AG04449 (cell line): ENCODE results near the gene PXT1.

Source experiments
- CTCF ChIA-PET: fragments of 350-600 bp; formaldehyde crosslinking; extraction: SDS; loops from one replicate; lab custom pipeline; 2021; ENCODE audit warnings: antibody characterized with exemption; lab: Yijun Ruan, JAX
- POLR2A ChIA-PET: fragments of 400-600, 350-600 bp; formaldehyde crosslinking; extraction: SDS; loops from one replicate; lab custom pipeline; 2020; ENCODE audit warnings: antibody characterized with exemption, inconsistent platforms; lab: Yijun Ruan, JAX
- DNase-seq: peaks from one replicate; pipeline ENCODE4 v3.0.0-alpha.2; 2010; ENCODE audit warnings: low read depth, low spot score
- H3K4me3 ChIP-seq: 2 replicates; pipeline ENCODE4 v1.5.1; 2011; ENCODE audit warnings: low read depth, mild to moderate bottlenecking, control low read depth, low read length
- TF ChIP-seq, protein P1 (sequence below): IDR thresholded peaks from one replicate; pipeline ENCODE4 v1.5.1; 2011; ENCODE audit warnings: mild to moderate bottlenecking, moderate library complexity, low read length, control low read depth, inconsistent platforms; ENCODE audit not compliant: insufficient read depth; ENCODE audit errors: missing control alignments

Gene PXT1

GRCh38 chr6:36382976-36383375, 59.7 kb downstream of the PXT1 start:
- ChIA-PET POLR2A (no interaction called here), CTCF (interaction anchor here (0.7 to 1.0 kb wide), 4 partner anchors 9 to 80 kb away, joined by 3 to 5 read pairs (median 3); no protein-coding TSS in a partner anchor)
- no peak overlapping the region for H3K4me3 ChIP-seq
- TF ChIP-seq, protein P1, sequence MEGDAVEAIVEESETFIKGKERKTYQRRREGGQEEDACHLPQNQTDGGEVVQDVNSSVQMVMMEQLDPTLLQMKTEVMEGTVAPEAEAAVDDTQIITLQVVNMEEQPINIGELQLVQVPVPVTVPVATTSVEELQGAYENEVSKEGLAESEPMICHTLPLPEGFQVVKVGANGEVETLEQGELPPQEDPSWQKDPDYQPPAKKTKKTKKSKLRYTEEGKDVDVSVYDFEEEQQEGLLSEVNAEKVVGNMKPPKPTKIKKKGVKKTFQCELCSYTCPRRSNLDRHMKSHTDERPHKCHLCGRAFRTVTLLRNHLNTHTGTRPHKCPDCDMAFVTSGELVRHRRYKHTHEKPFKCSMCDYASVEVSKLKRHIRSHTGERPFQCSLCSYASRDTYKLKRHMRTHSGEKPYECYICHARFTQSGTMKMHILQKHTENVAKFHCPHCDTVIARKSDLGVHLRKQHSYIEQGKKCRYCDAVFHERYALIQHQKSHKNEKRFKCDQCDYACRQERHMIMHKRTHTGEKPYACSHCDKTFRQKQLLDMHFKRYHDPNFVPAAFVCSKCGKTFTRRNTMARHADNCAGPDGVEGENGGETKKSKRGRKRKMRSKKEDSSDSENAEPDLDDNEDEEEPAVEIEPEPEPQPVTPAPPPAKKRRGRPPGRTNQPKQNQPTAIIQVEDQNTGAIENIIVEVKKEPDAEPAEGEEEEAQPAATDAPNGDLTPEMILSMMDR = no peak
- no peak for DNase-seq

- no peak overlapping the region for H3K4me3 ChIP-seq
- TF ChIP-seq, protein P1 = no peak
- DNase-seq = no peak
- ChIA-PET POLR2A (no interaction called here), CTCF (interaction anchor here (1.1 to 2.2 kb wide), 2 partner anchors 79 to 82 kb away, joined by 3 to 9 read pairs; no protein-coding TSS in a partner anchor)
These were observed 60.9 kb downstream of the PXT1 start for GRCh38 chr6:36381502-36382389.

GRCh38 chr6:36380166-36380565, 62.5 kb downstream of the PXT1 start:
- TF ChIP-seq, protein P1 = no peak
- DNase-seq = no peak
- POLR2A ChIA-PET = no interaction called here
- H3K4me3 ChIP-seq = no peak overlapping the region
- CTCF ChIA-PET = interaction anchor here (0.7 to 2.2 kb wide), 6 partner anchors 18 to 235 kb away, joined by 3 to 9 read pairs (median 3); no protein-coding TSS in a partner anchor

DNA sequence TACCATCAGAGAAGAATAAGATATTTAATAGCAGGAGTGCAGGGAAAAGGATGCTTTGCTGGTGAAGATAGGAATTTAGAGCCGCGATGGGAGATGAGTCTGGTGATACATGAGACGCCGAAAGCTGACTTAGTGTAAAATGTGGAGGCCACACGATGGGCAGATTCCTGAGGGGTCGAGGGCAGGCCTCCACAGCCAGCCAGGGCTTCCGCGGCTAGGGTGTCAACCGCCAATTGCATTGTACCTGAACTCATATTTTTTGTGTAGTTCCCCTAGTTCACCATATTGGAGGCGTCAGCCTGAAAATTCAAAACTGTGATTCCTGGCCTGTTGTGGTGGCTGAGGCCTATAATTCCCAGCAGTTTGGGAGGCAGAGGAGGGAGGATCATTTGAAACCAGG, 63.7 kb downstream of the PXT1 start:
- CTCF ChIA-PET = interaction anchor here (1.2 kb wide), 1 partner anchor 18 kb away, joined by 3 read pairs; no protein-coding TSS in a partner anchor
- TF ChIP-seq, protein P1 = no peak
- DNase-seq = no peak
- H3K4me3 ChIP-seq = no peak overlapping the region
- POLR2A ChIA-PET = no interaction called here

GRCh38 chr6:36378243-36378920, 64.3 kb downstream of the PXT1 start:
- ChIA-PET CTCF (interaction anchor here (1.4 kb wide), 1 partner anchor 37 kb away, joined by 4 read pairs; no protein-coding TSS in a partner anchor), POLR2A (no interaction called here)
- TF ChIP-seq, protein P1 = no peak
- no peak overlapping the region for H3K4me3 ChIP-seq
- no peak for DNase-seq

DNA sequence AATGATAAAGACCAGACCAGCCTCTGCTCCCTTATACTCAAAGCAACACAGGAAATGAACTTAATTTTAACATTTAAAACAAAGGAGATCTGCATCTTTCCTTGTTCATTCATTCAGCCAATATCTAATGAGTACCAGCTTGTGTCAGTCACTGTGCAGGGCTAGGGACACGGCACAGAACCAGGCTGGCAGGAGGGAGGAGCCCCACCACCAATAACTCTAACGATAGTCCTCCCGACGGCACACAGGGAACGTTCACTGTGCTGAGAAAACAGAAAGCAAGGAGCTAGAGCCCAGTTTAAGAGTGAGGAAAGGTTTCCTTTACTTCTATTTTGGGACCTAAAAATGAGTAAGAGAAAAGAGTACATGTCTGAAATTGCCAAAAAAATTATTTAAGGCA, 65.1 kb downstream of the PXT1 start:
- ChIA-PET CTCF (interaction anchor here (1.4 kb wide), 1 partner anchor 37 kb away, joined by 4 read pairs; no protein-coding TSS in a partner anchor), POLR2A (no interaction called here)
- TF ChIP-seq, protein P1 = no peak
- H3K4me3 ChIP-seq = no peak overlapping the region
- no peak for DNase-seq
